GM12878 (cell line): Measurements from ENCODE around the gene CORO2B. TPM values are rescaled to one million over a fixed set of nuclear protein-coding genes. Genes with fewer than 3 reads are reported as not detected.

Experiments used
- ATAC-seq: fragments of 200-7000 bp; cut with Tn5 transposase; 3 replicates; pipeline ENCODE4 v1.9.1; 2020; ENCODE audit warnings: mild to moderate bottlenecking, moderate library complexity
- BruUV-seq: library from RNA; stranded (reverse); fragments of 400-500 nt; replicated peaks from 2 replicates; lab custom pipeline; 2021; lab: Mats Ljungman, UMichigan
- CTCF ChIA-PET: fragments of 300-600 bp; sonication (Branson Sonifier 250); formaldehyde crosslinking; extraction: SDS; loops from one replicate; lab custom pipeline; 2021; ENCODE audit warnings: inconsistent platforms; lab: Yijun Ruan, JAX
- POLR2A ChIA-PET: fragments of 350-600 bp; formaldehyde crosslinking; extraction: SDS; loops from one replicate; lab custom pipeline; 2021; ENCODE audit warnings: inconsistent platforms; lab: Charles Lee
- RAD21 ChIA-PET: fragments of 300-600 bp; sonication (Branson Sonifier 250); formaldehyde crosslinking; loops from one replicate; lab custom pipeline; 2023; ENCODE audit warnings: antibody characterized with exemption; ENCODE audit not compliant: unreplicated experiment; lab: Charles Lee
- SMC1A ChIA-PET: fragments of 300-600 bp; sonication (Branson Sonifier 250); formaldehyde crosslinking; loops from one replicate; lab custom pipeline; 2023; ENCODE audit not compliant: unreplicated experiment, uncharacterized antibody; lab: Charles Lee
- DNase-seq: peaks from one replicate; pipeline ENCODE4 v3.0.0-alpha.2; 2011; ENCODE audit warnings: low read depth, low spot score
- FAIRE-seq: peaks from 3 replicates; lab custom pipeline; 2011; peaks lifted over from hg19 to GRCh38; lab: Jason Lieb, UNC
- H2AFZ ChIP-seq: 2 replicates; pipeline ENCODE4 v1.6.0; 2011; ENCODE audit warnings: low read depth, low read length, control low read depth; ENCODE audit not compliant: control insufficient read depth
- H3K27ac ChIP-seq: 2 replicates; pipeline ENCODE4 v1.5.1; 2011; ENCODE audit warnings: control low read depth; ENCODE audit not compliant: control insufficient read depth, insufficient read depth
- H3K27me3 ChIP-seq, 2 experiments: replicated peaks in 1 of 2; 2 replicates each; pipeline versions ENCODE4 v1.6.0 to v1.6.1; 2011; ENCODE audit warnings: low read length in 1 of 2; ENCODE audit not compliant: control insufficient read depth in 2 of 2, insufficient read depth in 2 of 2
- H3K36me3 ChIP-seq, 2 experiments: 2 replicates each; pipeline ENCODE4 v1.5.1; 2011; ENCODE audit warnings: low read length in 1 of 2; ENCODE audit not compliant: control insufficient read depth in 2 of 2, insufficient read depth in 2 of 2
- H3K4me1 ChIP-seq: 2 replicates; pipeline ENCODE4 v1.6.1; 2011; ENCODE audit warnings: mild to moderate bottlenecking, low read length, moderate library complexity, mixed read lengths; ENCODE audit not compliant: control insufficient read depth, insufficient read depth
- H3K4me2 ChIP-seq: 2 replicates; pipeline ENCODE4 v1.6.0; 2011; ENCODE audit warnings: control low read depth; ENCODE audit not compliant: control insufficient read depth, insufficient read depth
- H3K4me3 ChIP-seq: fragments of 200-600 bp; sonication (generic); 2 replicates; pipeline ENCODE4 v1.5.1; 2016
- H3K79me2 ChIP-seq: 2 replicates; pipeline ENCODE4 v1.6.0; 2011; ENCODE audit warnings: low read length; ENCODE audit not compliant: control insufficient read depth, insufficient read depth
- H3K9ac ChIP-seq: 2 replicates; pipeline ENCODE4 v1.8.0; 2011; ENCODE audit warnings: low read length, control low read depth, mixed read lengths; ENCODE audit not compliant: control insufficient read depth, insufficient read depth
- H3K9me3 ChIP-seq: replicated peaks from 3 replicates; pipeline ENCODE4 v1.5.1; 2011; ENCODE audit warnings: mild to moderate bottlenecking, low read length; ENCODE audit not compliant: control insufficient read depth, insufficient read depth
- H4K20me1 ChIP-seq: 2 replicates; pipeline ENCODE4 v1.6.0; 2011; ENCODE audit not compliant: control insufficient read depth, insufficient read depth
- DPF2 ChIP-seq: fragments of 450-650 bp; IDR thresholded peaks from 2 replicates; pipeline ENCODE4 v1.6.1; 2017; ENCODE audit warnings: mild to moderate bottlenecking
- GATAD2B ChIP-seq: fragments of 450-650 bp; conservative IDR thresholded peaks from 2 replicates; pipeline ENCODE4 v1.6.1; 2017; ENCODE audit warnings: low read depth, mild to moderate bottlenecking, moderate library complexity
- HCFC1 ChIP-seq: fragments of 150-350 bp; IDR thresholded peaks from 2 replicates; pipeline ENCODE4 v1.6.1; 2014; ENCODE audit warnings: low read length
- RFX5 ChIP-seq: IDR thresholded peaks from 2 replicates; pipeline ENCODE4 v1.6.1; 2011; ENCODE audit warnings: low read depth, low read length, improper control_type of control experiment
- ZZZ3 ChIP-seq: IDR thresholded peaks from 2 replicates; pipeline ENCODE4 v1.6.1; 2011; ENCODE audit warnings: low read depth; ENCODE audit not compliant: control insufficient read depth, insufficient read length
- WGBS: methylation state at CpG from one replicate; pipeline ENCODE4 v1.1.6; 2016; ENCODE audit warnings: low lambda C conversion rate; ENCODE audit not compliant: insufficient replicate concordance, insufficient coverage; ENCODE audit errors: missing lambda C conversion rate; 5-methylcytosine and 5-hydroxymethylcytosine counted together
- in situ Hi-C: fragments of 300-500 bp; cut with MboI; formaldehyde crosslinking; loops from 9 replicates; pipeline ENCODE4 v1.14.3; 2018; ENCODE audit warnings: mixed read lengths
- intact Hi-C: fragments of 100-400 bp; cut with micrococcal nuclease; formaldehyde crosslinking; loops from one replicate; pipeline ENCODE4 v1.14.2; 2022; ENCODE audit not compliant: unreplicated experiment
- polyA plus RNA-seq, 11 experiments: library from polyadenylated mRNA; depleted of rRNA in 4 of 11; unstranded in 6 of 11; stranded (reverse) in 5 of 11; fragments of >200 nt; fragmentation: Nextera tagmentation in 4 of 11; fragmentation: Illumina TruSeq in 1 of 11; extraction: Ambion mirVana in 4 of 11; extraction: Trizol in 1 of 11; gene quantifications; 1 replicate in 1 of 11; 2 replicates in 10 of 11; pipeline versions ENCODE4 v1.2.1 to v1.2.3, GENCODE V29; 2011 to 2016; ENCODE audit warnings: inconsistent platforms in 2 of 11, missing spikeins in 2 of 11, low read depth in 1 of 11
- total RNA-seq, 4 experiments: library from RNA; depleted of rRNA in 3 of 4; stranded (reverse); fragments of >200 nt in 3 of 4; fragmentation: Illumina TruSeq in 1 of 4; extraction: Trizol in 1 of 4; gene quantifications; 2 replicates each; pipeline versions ENCODE4 v1.2.1 to v1.2.3, GENCODE V29; 2013 to 2021
- TF ChIP-seq, protein P1 (sequence below): fragments of 450-650 bp; IDR thresholded peaks from 2 replicates; pipeline ENCODE4 v1.6.1; 2014; ENCODE audit warnings: mild to moderate bottlenecking
- TF ChIP-seq, protein P2 (sequence below): fragments of 450-650 bp; formaldehyde crosslinking; IDR thresholded peaks from 2 replicates; pipeline ENCODE4 v1.5.0; 2022; ENCODE audit warnings: mild to moderate bottlenecking, missing genetic modification characterization

Gene CORO2B
- total and polyA plus RNA-seq, 10 of the 15 experiments (the other 5 are each of a cell fraction or from before 2014, with no cell fraction given), result 0.05 to 0.73 (median 0.13) TPM; not detected in 4

DNA sequence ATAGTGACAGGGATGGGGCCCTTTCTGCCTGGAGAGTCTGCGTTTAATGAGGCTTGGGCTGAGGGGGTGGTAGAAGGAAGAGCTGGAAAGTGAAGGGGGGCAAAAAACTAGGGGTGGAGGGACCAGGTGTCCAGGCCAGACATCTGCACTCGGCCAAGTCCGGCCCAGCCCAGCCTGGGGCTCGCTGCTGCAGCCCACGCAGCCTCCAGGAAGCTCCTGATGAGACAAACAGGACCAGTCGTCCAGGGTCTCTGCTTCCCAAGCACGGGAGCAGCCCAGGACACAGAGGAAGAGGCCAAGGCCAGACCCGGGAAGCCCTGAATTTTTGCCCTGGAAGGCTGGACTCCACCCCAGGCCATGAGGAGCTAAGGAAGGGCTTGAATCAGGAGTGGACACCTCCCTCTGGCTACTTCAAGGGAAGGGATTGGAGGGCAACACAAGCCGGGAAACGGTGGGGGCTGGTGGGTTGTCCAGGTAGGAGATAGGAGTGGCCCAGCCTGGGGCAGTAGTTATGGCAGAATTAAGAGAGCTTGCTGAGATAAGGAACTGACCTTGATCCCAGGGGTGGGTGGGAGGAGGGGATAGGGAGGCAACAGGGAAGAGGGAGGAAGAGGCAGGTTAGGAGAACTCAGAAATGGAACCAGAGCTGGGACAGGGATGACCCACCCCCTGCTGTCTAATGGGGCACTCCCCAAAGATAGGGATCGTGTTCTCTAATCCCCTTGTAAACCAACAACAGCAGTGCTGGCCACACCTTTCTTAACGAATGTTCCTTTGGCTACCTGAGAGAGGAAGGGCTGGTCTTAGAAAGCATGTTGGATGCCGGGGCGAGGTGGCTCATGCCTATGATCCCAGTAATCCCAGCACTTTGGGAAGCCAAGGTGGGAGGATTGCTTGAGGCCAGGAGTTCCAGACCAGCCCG, 152.4 kb downstream of the CORO2B start:
- H3K9me3 ChIP-seq, result no peaks in the 10 kb centered on the region
- H3K79me2 ChIP-seq, result no peaks in the 10 kb centered on the region
- no peak overlapping the region for H2AFZ ChIP-seq
- POLR2A ChIA-PET, result no interaction called here
- H3K27ac ChIP-seq, result no peak overlapping the region
- no peaks in the 10 kb centered on the region for H4K20me1 ChIP-seq
- TF ChIP-seq, protein P1, sequence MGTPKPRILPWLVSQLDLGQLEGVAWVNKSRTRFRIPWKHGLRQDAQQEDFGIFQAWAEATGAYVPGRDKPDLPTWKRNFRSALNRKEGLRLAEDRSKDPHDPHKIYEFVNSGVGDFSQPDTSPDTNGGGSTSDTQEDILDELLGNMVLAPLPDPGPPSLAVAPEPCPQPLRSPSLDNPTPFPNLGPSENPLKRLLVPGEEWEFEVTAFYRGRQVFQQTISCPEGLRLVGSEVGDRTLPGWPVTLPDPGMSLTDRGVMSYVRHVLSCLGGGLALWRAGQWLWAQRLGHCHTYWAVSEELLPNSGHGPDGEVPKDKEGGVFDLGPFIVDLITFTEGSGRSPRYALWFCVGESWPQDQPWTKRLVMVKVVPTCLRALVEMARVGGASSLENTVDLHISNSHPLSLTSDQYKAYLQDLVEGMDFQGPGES, result no peak
- no peak for TF ChIP-seq DPF2
- TF ChIP-seq ZZZ3, result no peak
- no peak for TF ChIP-seq RFX5
- TF ChIP-seq, protein P2, sequence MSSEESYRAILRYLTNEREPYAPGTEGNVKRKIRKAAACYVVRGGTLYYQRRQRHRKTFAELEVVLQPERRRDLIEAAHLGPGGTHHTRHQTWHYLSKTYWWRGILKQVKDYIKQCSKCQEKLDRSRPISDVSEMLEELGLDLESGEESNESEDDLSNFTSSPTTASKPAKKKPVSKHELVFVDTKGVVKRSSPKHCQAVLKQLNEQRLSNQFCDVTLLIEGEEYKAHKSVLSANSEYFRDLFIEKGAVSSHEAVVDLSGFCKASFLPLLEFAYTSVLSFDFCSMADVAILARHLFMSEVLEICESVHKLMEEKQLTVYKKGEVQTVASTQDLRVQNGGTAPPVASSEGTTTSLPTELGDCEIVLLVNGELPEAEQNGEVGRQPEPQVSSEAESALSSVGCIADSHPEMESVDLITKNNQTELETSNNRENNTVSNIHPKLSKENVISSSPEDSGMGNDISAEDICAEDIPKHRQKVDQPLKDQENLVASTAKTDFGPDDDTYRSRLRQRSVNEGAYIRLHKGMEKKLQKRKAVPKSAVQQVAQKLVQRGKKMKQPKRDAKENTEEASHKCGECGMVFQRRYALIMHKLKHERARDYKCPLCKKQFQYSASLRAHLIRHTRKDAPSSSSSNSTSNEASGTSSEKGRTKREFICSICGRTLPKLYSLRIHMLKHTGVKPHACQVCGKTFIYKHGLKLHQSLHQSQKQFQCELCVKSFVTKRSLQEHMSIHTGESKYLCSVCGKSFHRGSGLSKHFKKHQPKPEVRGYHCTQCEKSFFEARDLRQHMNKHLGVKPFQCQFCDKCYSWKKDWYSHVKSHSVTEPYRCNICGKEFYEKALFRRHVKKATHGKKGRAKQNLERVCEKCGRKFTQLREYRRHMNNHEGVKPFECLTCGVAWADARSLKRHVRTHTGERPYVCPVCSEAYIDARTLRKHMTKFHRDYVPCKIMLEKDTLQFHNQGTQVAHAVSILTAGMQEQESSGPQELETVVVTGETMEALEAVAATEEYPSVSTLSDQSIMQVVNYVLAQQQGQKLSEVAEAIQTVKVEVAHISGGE (CRISPR knock-in tag), result no peak
- no peak for TF ChIP-seq HCFC1
- TF ChIP-seq GATAD2B, result no peak
- FAIRE-seq, result no peak
- intact Hi-C loops, result loop anchor here (1.0 kb wide), 1 partner anchor 144 kb away; no protein-coding TSS in a partner anchor
- no TSS peak for BruUV-seq
- in situ Hi-C loops, result loop anchor here (5.0 kb wide), 1 partner anchor 146 kb away; no protein-coding TSS in a partner anchor
- CTCF ChIA-PET, result interaction anchor here (1.0 to 3.3 kb wide), 5 partner anchors 9 to 144 kb away, joined by 3 to 17 read pairs (median 4); no protein-coding TSS in a partner anchor
- H3K27me3 ChIP-seq, result peaks cover 0 to 3% of the 10 kb centered on the region in 2 experiments; a peak in 3 of 4 replicates
- no peak for ATAC-seq
- no peak overlapping the region for H3K9ac ChIP-seq
- no peaks in the 10 kb centered on the region for H3K4me1 ChIP-seq
- SMC1A ChIA-PET, result interaction anchor here (0.6 to 1.8 kb wide), 5 partner anchors 98 to 146 kb away, joined by 3 to 9 read pairs (median 3); no protein-coding TSS in a partner anchor
- DNase-seq, result no peak
- RAD21 ChIA-PET, result interaction anchor here (0.8 to 2.1 kb wide), 4 partner anchors 57 to 144 kb away, joined by 3 to 15 read pairs (median 4); no protein-coding TSS in a partner anchor
- H3K4me2 ChIP-seq, result no peak overlapping the region
- no peaks in the 10 kb centered on the region for H3K36me3 ChIP-seq
- WGBS, result 30% methylated on average over 14 of the region's 15 CpGs
- H3K4me3 ChIP-seq, result no peak overlapping the region
